KMS-11 (cell line): Measurements from ENCODE around the gene SLC38A1.

ENCODE experiments used
- H2AFZ ChIP-seq: fragments of 200-600 bp; sonication (generic); 2 replicates; pipeline ENCODE4 v1.6.1; 2016; ENCODE audit warnings: antibody characterized with exemption, mixed run types, low read depth
- H3K27ac ChIP-seq: fragments of 200-600 bp; sonication (generic); 2 replicates; pipeline ENCODE4 v1.6.1; 2016; ENCODE audit warnings: mild to moderate bottlenecking, mixed run types
- H3K27me3 ChIP-seq: fragments of 200-600 bp; sonication (generic); 2 replicates; pipeline ENCODE4 v1.6.1; 2017; ENCODE audit warnings: mild to moderate bottlenecking, low read depth, mixed run types, moderate library complexity; ENCODE audit not compliant: insufficient read depth
- H3K36me3 ChIP-seq: fragments of 200-600 bp; sonication (generic); 2 replicates; pipeline ENCODE4 v1.6.1; 2017; ENCODE audit warnings: mild to moderate bottlenecking, mixed run types; ENCODE audit not compliant: insufficient read depth
- H3K4me1 ChIP-seq: fragments of 200-600 bp; sonication (generic); 2 replicates; pipeline ENCODE4 v1.6.1; 2016; ENCODE audit warnings: mild to moderate bottlenecking, low read depth, mixed run types; ENCODE audit not compliant: poor library complexity, severe bottlenecking
- H3K4me2 ChIP-seq: fragments of 200-600 bp; sonication (generic); 2 replicates; pipeline ENCODE4 v1.7.0; 2016; ENCODE audit warnings: mild to moderate bottlenecking, mixed run types
- H3K4me3 ChIP-seq: fragments of 200-600 bp; sonication (generic); IDR thresholded peaks from 2 replicates; pipeline ENCODE4 v1.6.1; 2017; ENCODE audit warnings: low read depth, low read length, mixed read lengths; ENCODE audit not compliant: insufficient read depth
- H3K79me2 ChIP-seq: fragments of 200-600 bp; sonication (generic); 2 replicates; pipeline ENCODE4 v1.6.1; 2016; ENCODE audit warnings: low read depth, mixed run types; ENCODE audit not compliant: insufficient read depth
- H3K9ac ChIP-seq: fragments of 200-600 bp; sonication (generic); 2 replicates; pipeline ENCODE4 v1.6.1; 2016; ENCODE audit warnings: mild to moderate bottlenecking, mixed run types
- H4K20me1 ChIP-seq: fragments of 200-600 bp; sonication (generic); 2 replicates; pipeline ENCODE4 v1.6.1; 2016; ENCODE audit warnings: mild to moderate bottlenecking, mixed run types; ENCODE audit not compliant: insufficient read depth
- TF ChIP-seq, protein P1 (sequence below): fragments of 200-600 bp; sonication (generic); conservative IDR thresholded peaks from 2 replicates; pipeline ENCODE4 v1.6.1; 2017; ENCODE audit warnings: low read depth, mild to moderate bottlenecking, antibody characterized with exemption, low read length, moderate library complexity, mixed read lengths

SLC38A1 gene

DNA sequence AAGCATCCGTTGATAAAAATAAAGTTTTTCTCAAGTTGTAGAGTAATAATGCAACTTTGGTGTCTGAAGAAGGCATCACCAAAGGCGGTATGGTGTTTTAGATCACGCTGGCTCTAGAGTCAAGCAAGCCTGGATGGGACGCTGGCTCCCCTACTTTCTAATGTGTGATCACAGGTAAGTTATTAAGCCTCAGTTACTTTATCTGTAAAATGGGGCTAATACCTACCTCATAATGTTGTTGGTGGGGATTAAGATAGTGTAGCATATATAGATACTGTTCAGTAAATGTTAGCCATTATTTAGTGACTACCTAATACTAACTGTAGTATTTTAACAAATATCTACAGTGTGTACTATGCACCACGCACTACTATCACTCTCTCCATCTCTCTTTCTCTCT, 45.8 kb downstream of the SLC38A1 start:
- peak overlapping the region; percentile 3; the same call in 1 of the 2 replicates for H3K4me2 ChIP-seq
- H3K4me3 ChIP-seq: no peak overlapping the region
- H4K20me1 ChIP-seq: no peaks in the 10 kb centered on the region
- no peak overlapping the region for H3K27ac ChIP-seq
- H2AFZ ChIP-seq: no peak overlapping the region
- peaks cover 29% of the 10 kb centered on the region; the same call in 1 of the 2 replicates for H3K79me2 ChIP-seq
- H3K9ac ChIP-seq: no peak overlapping the region
- peaks cover 4% of the 10 kb centered on the region; the same call in 1 of the 2 replicates for H3K36me3 ChIP-seq
- TF ChIP-seq, protein P1, sequence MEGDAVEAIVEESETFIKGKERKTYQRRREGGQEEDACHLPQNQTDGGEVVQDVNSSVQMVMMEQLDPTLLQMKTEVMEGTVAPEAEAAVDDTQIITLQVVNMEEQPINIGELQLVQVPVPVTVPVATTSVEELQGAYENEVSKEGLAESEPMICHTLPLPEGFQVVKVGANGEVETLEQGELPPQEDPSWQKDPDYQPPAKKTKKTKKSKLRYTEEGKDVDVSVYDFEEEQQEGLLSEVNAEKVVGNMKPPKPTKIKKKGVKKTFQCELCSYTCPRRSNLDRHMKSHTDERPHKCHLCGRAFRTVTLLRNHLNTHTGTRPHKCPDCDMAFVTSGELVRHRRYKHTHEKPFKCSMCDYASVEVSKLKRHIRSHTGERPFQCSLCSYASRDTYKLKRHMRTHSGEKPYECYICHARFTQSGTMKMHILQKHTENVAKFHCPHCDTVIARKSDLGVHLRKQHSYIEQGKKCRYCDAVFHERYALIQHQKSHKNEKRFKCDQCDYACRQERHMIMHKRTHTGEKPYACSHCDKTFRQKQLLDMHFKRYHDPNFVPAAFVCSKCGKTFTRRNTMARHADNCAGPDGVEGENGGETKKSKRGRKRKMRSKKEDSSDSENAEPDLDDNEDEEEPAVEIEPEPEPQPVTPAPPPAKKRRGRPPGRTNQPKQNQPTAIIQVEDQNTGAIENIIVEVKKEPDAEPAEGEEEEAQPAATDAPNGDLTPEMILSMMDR: no peak
- no peaks in the 10 kb centered on the region for H3K27me3 ChIP-seq
- H3K4me1 ChIP-seq: peaks cover 71% of the 10 kb centered on the region

DNA sequence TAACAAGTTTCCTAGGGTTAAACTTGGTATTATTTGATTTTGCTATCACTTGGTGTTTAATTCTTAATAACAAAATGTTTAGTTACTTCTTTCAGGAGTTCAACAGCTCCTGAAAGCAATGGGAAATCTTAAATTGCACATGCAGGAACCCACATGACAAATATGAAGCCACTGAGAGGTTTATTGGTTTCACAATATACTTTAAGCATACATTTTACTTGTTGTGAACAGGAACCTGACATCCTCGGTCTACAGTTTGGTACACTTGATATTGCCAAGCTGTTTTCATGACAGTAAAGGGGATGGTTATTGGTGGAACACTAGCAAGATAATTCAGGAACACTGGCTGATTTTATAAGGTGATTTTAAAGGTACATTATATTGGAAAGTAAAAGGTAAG, 46.2 kb downstream of the SLC38A1 start:
- peak overlapping the region; percentile 3; the same call in 1 of the 2 replicates for H3K4me2 ChIP-seq
- H2AFZ ChIP-seq: no peak overlapping the region
- H4K20me1 ChIP-seq: no peaks in the 10 kb centered on the region
- H3K79me2 ChIP-seq: peaks cover 30% of the 10 kb centered on the region
- no peak overlapping the region for H3K4me3 ChIP-seq
- H3K27me3 ChIP-seq: no peaks in the 10 kb centered on the region
- peaks cover 4% of the 10 kb centered on the region; the same call in 1 of the 2 replicates for H3K36me3 ChIP-seq
- peaks cover 75% of the 10 kb centered on the region for H3K4me1 ChIP-seq
- TF ChIP-seq, protein P1: no peak
- H3K9ac ChIP-seq: no peak overlapping the region
- no peak overlapping the region for H3K27ac ChIP-seq

DNA sequence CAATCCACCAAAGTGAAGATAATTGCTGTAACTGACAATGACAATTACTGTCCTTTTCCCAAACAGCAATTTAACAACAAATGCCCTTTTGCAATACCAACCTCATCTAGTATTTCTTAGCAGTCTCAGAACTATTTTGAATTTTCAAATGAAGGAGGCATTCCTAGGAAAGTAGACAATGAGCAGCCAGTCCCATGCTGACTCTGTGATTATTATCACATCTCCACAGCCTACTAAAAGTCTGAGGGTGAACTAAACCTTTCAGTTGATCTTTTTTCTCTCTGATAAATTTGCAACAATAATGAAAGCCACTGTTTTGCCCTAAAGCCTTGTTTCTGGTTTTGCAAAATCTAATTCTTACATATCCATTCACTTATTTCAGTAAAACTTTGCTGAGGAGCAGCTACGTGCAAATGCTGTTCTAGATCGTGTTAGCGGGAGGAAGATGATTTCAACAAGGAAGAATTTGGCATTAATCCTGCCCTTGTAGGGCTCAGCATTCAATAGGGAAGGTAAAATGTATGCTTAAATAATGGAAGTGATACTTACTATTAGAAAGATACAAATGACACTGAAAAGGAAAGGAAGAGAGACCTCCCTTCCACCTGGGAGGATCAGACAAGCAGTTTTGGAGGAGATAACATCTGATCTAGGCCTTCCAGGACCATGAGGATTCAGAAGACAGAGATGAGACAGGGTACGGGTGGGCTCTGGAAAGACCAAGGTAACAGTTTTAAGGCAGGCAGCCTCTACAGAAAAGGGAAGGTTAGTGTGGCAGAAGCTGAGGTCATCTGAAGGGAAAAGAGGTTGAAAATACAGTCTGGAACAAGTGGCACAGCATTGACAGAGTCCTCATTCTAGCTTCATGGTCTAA, 47.4 kb downstream of the SLC38A1 start:
- Histone ChIP-seq H3K27me3 (no peaks in the 10 kb centered on the region), H4K20me1 (no peaks in the 10 kb centered on the region), H2AFZ (no peak overlapping the region), H3K4me3 (no peak overlapping the region), H3K4me2 (no peak overlapping the region), H3K36me3 (peaks cover 4% of the 10 kb centered on the region; the same call in 1 of the 2 replicates), H3K4me1 (peaks cover 86% of the 10 kb centered on the region), H3K27ac (peak overlapping the region; percentile 9; the same call in 1 of the 2 replicates), H3K9ac (no peak overlapping the region), H3K79me2 (peaks cover 42% of the 10 kb centered on the region)
- TF ChIP-seq, protein P1: no peak

DNA sequence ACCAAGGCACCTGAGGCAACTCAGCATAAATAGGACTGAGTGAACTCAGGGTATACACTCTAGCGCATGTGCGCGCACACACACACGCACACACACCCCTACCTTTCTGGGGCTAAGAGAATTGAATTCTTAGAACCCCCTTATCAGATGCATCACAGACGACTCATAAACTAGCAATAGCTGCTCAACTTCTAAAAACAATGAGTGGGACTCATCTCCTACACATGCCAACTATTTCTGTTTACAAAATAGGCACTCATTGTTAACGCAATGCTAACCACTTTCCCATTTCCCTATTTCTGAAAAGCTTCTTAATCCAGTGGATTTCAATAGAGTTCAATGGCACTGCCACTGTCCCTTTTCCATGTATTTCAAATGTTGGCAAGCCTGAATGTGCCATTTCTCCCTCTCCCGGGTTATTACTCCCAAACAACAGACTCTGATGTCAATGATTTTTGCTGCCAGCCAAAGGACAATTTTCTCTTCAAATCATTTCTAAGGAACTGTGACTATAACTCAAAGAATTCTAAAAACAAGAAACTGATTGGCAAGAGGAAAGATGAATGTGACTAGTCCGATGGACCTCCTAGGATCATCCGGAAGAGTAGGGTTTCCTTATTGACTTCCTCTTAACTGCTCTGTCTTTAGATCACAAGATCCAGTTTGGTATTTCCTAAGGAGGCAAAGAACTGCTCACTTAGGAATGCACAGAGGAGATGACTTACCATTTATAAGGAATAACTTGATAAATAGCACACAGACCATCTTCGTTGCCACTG, 48.8 kb downstream of the SLC38A1 start:
- Histone ChIP-seq H3K4me3 (no peak overlapping the region), H4K20me1 (no peaks in the 10 kb centered on the region), H3K9ac (no peak overlapping the region), H3K4me2 (peak overlapping the region; percentile 97), H3K27ac (peak overlapping the region; percentile 87), H3K4me1 (peaks cover 100% of the 10 kb centered on the region), H3K79me2 (peaks cover 41% of the 10 kb centered on the region), H3K36me3 (peaks cover 4% of the 10 kb centered on the region; the same call in 1 of the 2 replicates), H3K27me3 (no peaks in the 10 kb centered on the region), H2AFZ (no peak overlapping the region)
- TF ChIP-seq, protein P1: no peak
